ENCODE measurements around the gene PTGES2. TPM values are rescaled to one million over a fixed set of nuclear protein-coding genes. Genes with fewer than 3 reads are reported as not detected.

Gene PTGES2
- 10 to 100 TPM; 24.5 to 40.3 (median 25.8) TPM for total RNA-seq

DNA sequence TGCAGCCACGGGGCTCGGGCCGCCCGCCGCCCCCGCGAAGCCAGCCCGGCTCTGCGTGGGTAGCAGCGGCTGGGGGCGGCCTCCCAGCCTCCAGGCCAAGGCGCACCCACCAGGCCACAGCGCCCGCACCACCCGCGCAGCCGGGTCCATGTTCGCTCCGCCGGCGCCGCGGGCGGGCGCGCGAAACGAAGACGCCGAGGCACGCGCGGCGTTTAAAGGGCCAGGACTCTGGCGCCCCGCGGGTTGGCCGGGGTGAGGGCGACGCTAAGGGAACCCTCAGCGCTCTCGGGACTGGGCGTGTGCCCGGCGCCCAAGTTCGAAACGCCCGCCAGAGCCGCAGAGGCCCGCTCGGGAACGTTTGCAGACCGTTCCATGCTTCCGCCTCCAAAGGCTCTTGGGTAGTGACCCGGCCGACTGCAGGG, at the start of gene PTGES2:
Gene PTGES2 (minus strand): TSS at position 162 of the 422 bp plus-strand sequence. CDS start 12 bp downstream, at position 150.
- no peak for TF ChIP-seq CTCF (IDR thresholded peaks at IDR 0.05; ENCODE audit: low read depth)

GRCh38 chr9:128175726-128176125, 48.2 kb upstream of the PTGES2 start:
- no peak for TF ChIP-seq CTCF (IDR thresholded peaks at IDR 0.05; ENCODE audit: low read depth)

DNA sequence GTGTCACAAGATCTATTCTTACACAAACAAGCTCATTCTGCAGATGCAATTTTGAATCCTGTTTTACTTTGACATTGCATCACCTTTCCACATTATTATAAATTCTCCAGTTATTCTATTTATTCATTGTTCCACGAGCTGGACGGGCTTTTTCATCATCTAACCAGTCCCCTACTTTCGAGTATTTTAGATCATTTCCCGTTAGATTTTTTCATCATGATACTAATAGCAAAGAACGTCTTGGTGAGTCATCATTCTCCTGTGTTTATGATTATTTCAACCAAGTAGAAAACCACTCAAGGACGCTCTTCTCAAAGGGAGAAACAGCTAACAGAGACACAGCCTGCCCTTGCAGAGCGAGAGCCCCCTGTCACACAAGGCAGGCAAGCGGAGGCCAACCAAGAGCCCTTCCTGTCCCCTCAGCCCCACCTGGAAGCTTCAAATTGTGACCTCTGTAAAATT, 47.6 kb upstream of the PTGES2 start:
- no peak for TF ChIP-seq CTCF (IDR thresholded peaks at IDR 0.05; ENCODE audit: low read depth)

GRCh38 chr9:128174062-128174461, 46.5 kb upstream of the PTGES2 start:
- no peak for TF ChIP-seq CTCF (IDR thresholded peaks at IDR 0.05; ENCODE audit: low read depth)

- no peak for TF ChIP-seq CTCF (IDR thresholded peaks at IDR 0.05; ENCODE audit: low read depth)
Observed at GRCh38 chr9:128169925-128170324, 42.4 kb upstream of the PTGES2 start.

- no peak for TF ChIP-seq CTCF (IDR thresholded peaks at IDR 0.05; ENCODE audit: low read depth)
Observed at GRCh38 chr9:128169492-128169891, 42.0 kb upstream of the PTGES2 start.

GRCh38 chr9:128168731-128169308, 41.3 kb upstream of the PTGES2 start:
- no peak for TF ChIP-seq CTCF (IDR thresholded peaks at IDR 0.05; ENCODE audit: low read depth)

Measured in subcutaneous adipose tissue (tissue), 4 donors.